Measurements from ENCODE around the gene CCDC201. TPM values are rescaled to one million over a fixed set of nuclear protein-coding genes. Genes with fewer than 3 reads are reported as not detected.

Gene CCDC201
- total RNA-seq, 4 donors from 2014 or later = not detected

- no peak for TF ChIP-seq CTCF (IDR thresholded peaks at IDR 0.05; ENCODE audit: low read depth)
Measured at GRCh38 chr7:45918556-45918955, 45.7 kb upstream of the CCDC201 start.

- no peak for TF ChIP-seq CTCF (IDR thresholded peaks at IDR 0.05; ENCODE audit: low read depth)
Measured at GRCh38 chr7:45917658-45918057, 44.8 kb upstream of the CCDC201 start.

GRCh38 chr7:45917064-45917463, 44.2 kb upstream of the CCDC201 start:
- TF ChIP-seq CTCF (IDR thresholded peaks at IDR 0.05; ENCODE audit: low read depth) = no peak

GRCh38 chr7:45915606-45916005, 42.7 kb upstream of the CCDC201 start:
- TF ChIP-seq CTCF (IDR thresholded peaks at IDR 0.05; ENCODE audit: low read depth) = no peak

- no peak for TF ChIP-seq CTCF (IDR thresholded peaks at IDR 0.05; ENCODE audit: low read depth)
Measured at GRCh38 chr7:45914911-45915310, 42.0 kb upstream of the CCDC201 start.

- no peak for TF ChIP-seq CTCF (IDR thresholded peaks at IDR 0.05; ENCODE audit: low read depth)
Measured at GRCh38 chr7:45912972-45913371, 40.1 kb upstream of the CCDC201 start.

DNA sequence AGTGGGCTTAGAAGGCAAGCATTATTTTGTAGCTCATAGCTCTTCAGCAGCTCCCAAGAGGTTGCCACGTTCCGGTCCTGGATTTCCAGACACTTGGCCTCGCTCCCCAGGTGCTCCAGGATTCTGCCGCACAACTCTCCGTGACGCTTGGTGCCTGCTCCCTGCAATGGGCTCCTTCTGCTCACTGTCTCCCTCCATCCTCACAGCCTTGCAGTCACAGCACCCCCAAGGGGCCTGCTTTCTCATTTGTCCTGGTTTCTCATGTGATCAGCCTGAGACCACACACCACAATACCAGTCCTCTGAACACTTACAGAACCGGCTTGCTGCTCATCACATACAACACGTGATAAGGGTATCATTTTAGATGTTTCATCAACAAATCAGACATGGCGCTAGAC, 38.4 kb upstream of the CCDC201 start:
- no peak for TF ChIP-seq CTCF (IDR thresholded peaks at IDR 0.05; ENCODE audit: low read depth)

Data from subcutaneous adipose tissue (tissue), 4 donors.